ENCODE results near the gene KCNMB2. TPM values are rescaled to one million over a fixed set of nuclear protein-coding genes. Genes with fewer than 3 reads are reported as not detected.

Gene KCNMB2
- total RNA-seq, 1 experiment from 2014 or later = not detected

- H3K36me3 Mint-ChIP-seq = no peaks in the 10 kb centered on the region
- ATAC-seq (no peak), DNase-seq (ENCODE audit: low spot score) (no peak)
- no peak overlapping the region for H3K27ac Mint-ChIP-seq
- ChIA-PET POLR2A (no interaction called here), CTCF (no interaction called here)
- no peak overlapping the region for H3K4me3 Mint-ChIP-seq
- H3K4me1 Mint-ChIP-seq = peaks cover 18% of the 10 kb centered on the region
- no peaks in the 10 kb centered on the region for H3K27me3 Mint-ChIP-seq (ENCODE audit: low read depth)
- no peaks in the 10 kb centered on the region for H3K9me3 Mint-ChIP-seq
- no peak for TF ChIP-seq SMAD3 (CRISPR knock-in tag; IDR thresholded peaks at IDR 0.05; ENCODE audit: borderline replicate concordance)
- no peak for TF ChIP-seq GABPB1 (CRISPR knock-in tag; IDR thresholded peaks at IDR 0.05)
- TF ChIP-seq HMGXB4 (CRISPR knock-in tag; IDR thresholded peaks at IDR 0.05) = no peak
These were observed 268.4 kb downstream of the KCNMB2 start for GRCh38 chr3:178804606-178805005.

GRCh38 chr3:178805741-178806140, 269.5 kb downstream of the KCNMB2 start:
- POLR2A ChIA-PET = no interaction called here
- Mint-ChIP-seq H3K27ac (no peak overlapping the region), H3K4me3 (no peak overlapping the region), H3K36me3 (no peaks in the 10 kb centered on the region), H3K4me1 (peaks cover 22% of the 10 kb centered on the region), H3K9me3 (no peaks in the 10 kb centered on the region), H3K27me3 (ENCODE audit: low read depth) (no peaks in the 10 kb centered on the region)
- CTCF ChIA-PET = no interaction called here
- ATAC-seq = peak; percentile 43
- DNase-seq (ENCODE audit: low spot score) = no peak
- no peak for TF ChIP-seq NR1H2 (CRISPR knock-in tag; IDR thresholded peaks at IDR 0.05)
- no peak for TF ChIP-seq TEAD4 (CRISPR knock-in tag; IDR thresholded peaks at IDR 0.05)
- TF ChIP-seq HMGXB4 (CRISPR knock-in tag; IDR thresholded peaks at IDR 0.05) = no peak

- Mint-ChIP-seq H3K9me3 (peaks cover 5% of the 10 kb centered on the region), H3K27me3 (ENCODE audit: low read depth) (no peaks in the 10 kb centered on the region), H3K36me3 (peaks cover 2% of the 10 kb centered on the region), H3K4me3 (no peak overlapping the region), H3K4me1 (peaks cover 22% of the 10 kb centered on the region), H3K27ac (no peak overlapping the region)
- POLR2A ChIA-PET = no interaction called here
- DNase-seq (ENCODE audit: low spot score) (no peak), ATAC-seq (no peak)
- TF ChIP-seq ELF4 (CRISPR knock-in tag; IDR thresholded peaks at IDR 0.05; ENCODE audit: low read depth) (no peak), ZNF219 (CRISPR knock-in tag; IDR thresholded peaks at IDR 0.05; ENCODE audit: borderline replicate concordance) (no peak)
- CTCF ChIA-PET = no interaction called here
These were observed 270.4 kb downstream of the KCNMB2 start for GRCh38 chr3:178806651-178807050.

GRCh38 chr3:178807694-178808093, 271.5 kb downstream of the KCNMB2 start:
- no peaks in the 10 kb centered on the region for H3K27me3 Mint-ChIP-seq (ENCODE audit: low read depth)
- POLR2A ChIA-PET = no interaction called here
- ATAC-seq (no peak), DNase-seq (ENCODE audit: low spot score) (no peak)
- peaks cover 5% of the 10 kb centered on the region for H3K9me3 Mint-ChIP-seq
- no peak for TF ChIP-seq ZNF423 (CRISPR knock-in tag; IDR thresholded peaks at IDR 0.05)
- TF ChIP-seq E2F4 (CRISPR knock-in tag; IDR thresholded peaks at IDR 0.05; ENCODE audit: borderline replicate concordance, low read depth) = no peak
- TF ChIP-seq RELA (CRISPR knock-in tag; IDR thresholded peaks at IDR 0.05; ENCODE audit: borderline replicate concordance) = no peak
- no peak for TF ChIP-seq TP53 (CRISPR knock-in tag; IDR thresholded peaks at IDR 0.05)
- no peak for TF ChIP-seq CREB1 (CRISPR knock-in tag; IDR thresholded peaks at IDR 0.05)
- peak; percentile 98 for TF ChIP-seq HMGA2 (CRISPR knock-in tag; IDR thresholded peaks at IDR 0.05)
- TF ChIP-seq ATF1 (CRISPR knock-in tag; IDR thresholded peaks at IDR 0.05) = no peak
- no peak for TF ChIP-seq ZBTB43 (CRISPR knock-in tag; IDR thresholded peaks at IDR 0.05)
- H3K4me3 Mint-ChIP-seq = no peak overlapping the region
- H3K27ac Mint-ChIP-seq = no peak overlapping the region
- CTCF ChIA-PET = no interaction called here
- peaks cover 22% of the 10 kb centered on the region for H3K4me1 Mint-ChIP-seq
- peaks cover 2% of the 10 kb centered on the region for H3K36me3 Mint-ChIP-seq
